ENCODE measurements around the gene ADAMTS15.
A peak's percentile ranks its signal among the peaks of the same experiment; 100 is the strongest.

ADAMTS15 gene

DNA sequence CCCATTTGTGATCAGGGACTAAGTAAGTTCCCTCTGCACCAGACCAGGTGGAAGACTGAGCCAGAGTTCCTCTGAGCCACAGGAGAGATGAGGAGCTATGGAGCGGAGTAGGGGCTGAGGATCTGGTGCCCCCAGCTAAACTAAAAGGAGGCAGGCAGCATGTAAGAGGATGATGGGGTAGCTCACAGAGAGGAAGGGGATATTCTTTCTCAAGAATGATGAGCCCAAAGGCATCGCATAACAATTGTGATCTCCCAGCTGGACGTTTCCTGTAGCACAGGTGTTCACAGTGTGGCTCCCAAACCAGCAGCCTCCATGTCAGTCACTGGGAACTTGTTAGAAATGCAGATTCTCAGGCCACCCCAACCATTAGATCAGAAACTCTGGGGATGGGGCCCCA, 44.5 kb upstream of the ADAMTS15 start:
- H3K27ac ChIP-seq: no peak overlapping the region
- POLR2A ChIA-PET (ENCODE audit: low non-redundant PET): no interaction called here
- no peak for DNase-seq (ENCODE audit: low spot score)
- CTCF ChIA-PET: interaction anchor here (0.7 kb wide), 1 partner anchor 271 kb away, joined by 5 read pairs; no protein-coding TSS in a partner anchor
- TF ChIP-seq, protein P1, sequence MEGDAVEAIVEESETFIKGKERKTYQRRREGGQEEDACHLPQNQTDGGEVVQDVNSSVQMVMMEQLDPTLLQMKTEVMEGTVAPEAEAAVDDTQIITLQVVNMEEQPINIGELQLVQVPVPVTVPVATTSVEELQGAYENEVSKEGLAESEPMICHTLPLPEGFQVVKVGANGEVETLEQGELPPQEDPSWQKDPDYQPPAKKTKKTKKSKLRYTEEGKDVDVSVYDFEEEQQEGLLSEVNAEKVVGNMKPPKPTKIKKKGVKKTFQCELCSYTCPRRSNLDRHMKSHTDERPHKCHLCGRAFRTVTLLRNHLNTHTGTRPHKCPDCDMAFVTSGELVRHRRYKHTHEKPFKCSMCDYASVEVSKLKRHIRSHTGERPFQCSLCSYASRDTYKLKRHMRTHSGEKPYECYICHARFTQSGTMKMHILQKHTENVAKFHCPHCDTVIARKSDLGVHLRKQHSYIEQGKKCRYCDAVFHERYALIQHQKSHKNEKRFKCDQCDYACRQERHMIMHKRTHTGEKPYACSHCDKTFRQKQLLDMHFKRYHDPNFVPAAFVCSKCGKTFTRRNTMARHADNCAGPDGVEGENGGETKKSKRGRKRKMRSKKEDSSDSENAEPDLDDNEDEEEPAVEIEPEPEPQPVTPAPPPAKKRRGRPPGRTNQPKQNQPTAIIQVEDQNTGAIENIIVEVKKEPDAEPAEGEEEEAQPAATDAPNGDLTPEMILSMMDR (conservative IDR thresholded peaks at IDR 0.05; ENCODE audit: low read depth): no peak

DNA sequence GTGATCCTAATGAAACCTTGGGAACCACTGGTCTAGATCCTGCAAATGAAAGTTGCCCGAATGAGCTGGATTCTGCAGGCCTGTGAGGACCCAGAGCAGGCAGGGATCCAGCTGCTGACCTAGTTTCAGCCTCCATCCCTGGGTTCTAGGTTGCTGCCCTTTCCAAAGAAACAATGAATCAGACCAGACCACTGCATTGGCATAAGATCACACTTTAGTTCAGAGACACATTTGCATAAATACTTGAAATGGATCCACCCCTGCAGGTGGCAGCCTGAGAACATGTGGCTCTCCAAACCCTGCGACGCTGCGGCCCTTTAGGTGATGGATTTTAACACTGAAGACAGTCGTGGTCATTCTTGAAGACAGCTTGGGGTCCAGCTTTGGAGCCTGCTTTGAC, 43.7 kb upstream of the ADAMTS15 start:
- POLR2A ChIA-PET (ENCODE audit: low non-redundant PET): no interaction called here
- CTCF ChIA-PET: no interaction called here
- H3K27ac ChIP-seq: no peak overlapping the region
- TF ChIP-seq, protein P1 (conservative IDR thresholded peaks at IDR 0.05; ENCODE audit: low read depth): no peak
- DNase-seq (ENCODE audit: low spot score): no peak

DNA sequence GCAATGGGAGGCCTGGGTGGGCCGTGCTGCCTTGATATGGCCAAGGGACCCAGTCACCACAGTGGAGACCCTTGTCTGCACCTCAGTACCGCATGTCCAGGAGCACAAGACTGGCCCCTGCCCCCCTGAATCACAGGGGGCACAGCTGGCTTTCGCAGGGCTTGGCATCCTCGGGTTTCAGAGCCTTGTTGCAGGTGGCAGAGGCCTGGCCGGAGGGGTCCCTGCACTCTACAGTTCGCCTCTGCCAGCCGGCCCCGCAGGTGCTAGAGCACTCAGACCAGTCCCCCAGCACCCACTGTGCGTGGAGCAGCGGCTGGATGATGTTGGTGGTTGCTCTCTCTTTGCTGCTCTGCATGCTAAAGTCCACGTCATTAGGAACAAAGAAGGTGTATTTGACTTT, 43.0 kb upstream of the ADAMTS15 start:
- TF ChIP-seq, protein P1 (conservative IDR thresholded peaks at IDR 0.05; ENCODE audit: low read depth): no peak
- CTCF ChIA-PET: interaction anchor here (0.6 kb wide), 1 partner anchor 659 kb away, joined by 4 read pairs; no protein-coding TSS in a partner anchor
- POLR2A ChIA-PET (ENCODE audit: low non-redundant PET): no interaction called here
- DNase-seq (ENCODE audit: low spot score): no peak
- H3K27ac ChIP-seq: no peak overlapping the region

DNA sequence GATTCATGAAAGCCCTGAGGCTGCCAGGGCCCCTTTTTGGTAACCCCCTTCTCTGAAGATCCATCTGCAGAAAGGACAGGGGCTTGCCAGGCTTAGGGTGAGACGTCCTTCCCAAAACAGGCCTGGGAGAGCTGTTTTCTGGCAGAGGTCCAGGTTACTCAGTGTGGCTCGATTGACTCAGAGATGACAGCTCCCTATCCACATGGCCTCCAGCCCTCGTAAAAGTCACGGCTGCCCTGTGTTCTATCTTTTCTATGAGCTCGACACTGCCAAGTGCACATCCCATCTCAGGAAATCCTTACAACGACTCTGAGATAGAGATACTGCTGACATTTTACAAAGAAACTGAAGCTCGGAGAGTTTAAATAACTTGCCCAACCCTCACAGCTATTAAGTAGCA, 40.5 kb upstream of the ADAMTS15 start:
- POLR2A ChIA-PET (ENCODE audit: low non-redundant PET): no interaction called here
- CTCF ChIA-PET: interaction anchor here (0.6 to 0.9 kb wide), 2 partner anchors 196 to 472 kb away, joined by 3 read pairs; no protein-coding TSS in a partner anchor
- DNase-seq (ENCODE audit: low spot score): peak; percentile 91
- TF ChIP-seq, protein P1 (conservative IDR thresholded peaks at IDR 0.05; ENCODE audit: low read depth): no peak
- H3K27ac ChIP-seq: no peak overlapping the region

GRCh38 chr11:130408401-130408890, 40.0 kb upstream of the ADAMTS15 start:
- TF ChIP-seq, protein P1 (conservative IDR thresholded peaks at IDR 0.05; ENCODE audit: low read depth): no peak
- ChIA-PET CTCF (interaction anchor here (0.5 to 0.9 kb wide), 3 partner anchors 196 to 472 kb away, joined by 3 read pairs; no protein-coding TSS in a partner anchor), POLR2A (ENCODE audit: low non-redundant PET) (no interaction called here)
- no peak for DNase-seq (ENCODE audit: low spot score)
- no peak overlapping the region for H3K27ac ChIP-seq

DNA sequence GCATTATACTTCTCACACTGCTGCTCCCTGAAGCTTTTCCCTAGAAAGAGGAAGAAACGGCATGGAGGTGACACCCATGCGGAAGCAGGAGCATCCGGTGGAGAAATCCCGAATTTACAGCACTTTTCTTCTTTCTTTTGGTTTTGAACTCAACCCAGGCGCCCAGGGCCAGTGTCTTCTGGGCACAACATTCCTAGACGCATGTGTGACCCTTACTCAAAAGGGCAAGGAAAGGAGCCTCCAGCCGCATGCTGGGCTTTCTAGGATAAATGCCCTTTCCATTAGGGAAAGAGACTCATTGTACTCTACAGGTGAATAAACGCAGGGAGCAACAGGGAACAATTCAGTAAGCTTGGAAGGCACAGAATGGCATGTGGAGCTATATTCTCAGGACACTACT, 39.5 kb upstream of the ADAMTS15 start:
- no peak overlapping the region for H3K27ac ChIP-seq
- CTCF ChIA-PET: interaction anchor here (0.5 to 0.9 kb wide), 2 partner anchors 197 to 366 kb away, joined by 3 read pairs; no protein-coding TSS in a partner anchor
- TF ChIP-seq, protein P1 (conservative IDR thresholded peaks at IDR 0.05; ENCODE audit: low read depth): no peak
- no peak for DNase-seq (ENCODE audit: low spot score)
- POLR2A ChIA-PET (ENCODE audit: low non-redundant PET): no interaction called here
